NCI-H1417 treated with DMSO at 0.1 percent for 48 hours (cell line): Measurements from ENCODE around the gene GNAT1.

ENCODE experiments used
- DNase-seq: peaks from one replicate; lab custom pipeline; 2025; lab: John Stamatoyannopoulos, UW

GNAT1 gene

GRCh38 chr3:50181985-50182384, 9.4 kb upstream of the GNAT1 start:
- DNase-seq = no peak

- DNase-seq = no peak
Measured at GRCh38 chr3:50182533-50183099, 8.8 kb upstream of the GNAT1 start.

- no peak for DNase-seq
Measured at GRCh38 chr3:50183755-50184154, 7.7 kb upstream of the GNAT1 start.

- no peak for DNase-seq
Measured at GRCh38 chr3:50184242-50184978, 7.0 kb upstream of the GNAT1 start.

- no peak for DNase-seq
Measured at GRCh38 chr3:50185230-50185629, 6.2 kb upstream of the GNAT1 start.

- DNase-seq = no peak
Measured at GRCh38 chr3:50186096-50186495, 5.3 kb upstream of the GNAT1 start.

- DNase-seq = no peak
Measured at GRCh38 chr3:50187750-50188149, 3.7 kb upstream of the GNAT1 start.

GRCh38 chr3:50189274-50189673, 2.1 kb upstream of the GNAT1 start:
- no peak for DNase-seq

GRCh38 chr3:50189989-50190388, 1.4 kb upstream of the GNAT1 start:
- DNase-seq = no peak

- no peak for DNase-seq
Measured at GRCh38 chr3:50192124-50192523, 714 bp downstream of the GNAT1 start.

GRCh38 chr3:50192689-50193141, 1.3 kb downstream of the GNAT1 start:
- no peak for DNase-seq

GRCh38 chr3:50193286-50193685, 1.9 kb downstream of the GNAT1 start:
- DNase-seq = no peak

GRCh38 chr3:50193746-50194127, 2.3 kb downstream of the GNAT1 start:
- DNase-seq = no peak

- no peak for DNase-seq
Measured at GRCh38 chr3:50194128-50194902, 2.9 kb downstream of the GNAT1 start.

GRCh38 chr3:50194903-50195500, 3.6 kb downstream of the GNAT1 start:
- no peak for DNase-seq

GRCh38 chr3:50195501-50196252, 4.3 kb downstream of the GNAT1 start:
- DNase-seq = no peak

- DNase-seq = no peak
Measured at GRCh38 chr3:50196253-50196801, 4.9 kb downstream of the GNAT1 start.

GRCh38 chr3:50201573-50202315, 10.3 kb downstream of the GNAT1 start:
- no peak for DNase-seq

- DNase-seq = no peak
Measured at GRCh38 chr3:50202353-50203112, 11.1 kb downstream of the GNAT1 start.

- DNase-seq = no peak
Measured at GRCh38 chr3:50203113-50203808, 11.9 kb downstream of the GNAT1 start.
